Activated T-cell treated with anti-CD3 and anti-CD28 coated beads, Interleukin-2, amount 50 U/mL, for 48 hours (primary cell): ENCODE results near the gene PRSS16.
"Not testable (repeated sequence)": the region's sequence is repeated elsewhere in the genome, so short reads cannot be mapped to it uniquely, and the experiment has no call there.

ENCODE experiments used
- DNase-seq, 2 experiments: peaks; one replicate each; pipeline ENCODE4 v3.0.0-alpha.2; 2020

PRSS16 gene

DNA sequence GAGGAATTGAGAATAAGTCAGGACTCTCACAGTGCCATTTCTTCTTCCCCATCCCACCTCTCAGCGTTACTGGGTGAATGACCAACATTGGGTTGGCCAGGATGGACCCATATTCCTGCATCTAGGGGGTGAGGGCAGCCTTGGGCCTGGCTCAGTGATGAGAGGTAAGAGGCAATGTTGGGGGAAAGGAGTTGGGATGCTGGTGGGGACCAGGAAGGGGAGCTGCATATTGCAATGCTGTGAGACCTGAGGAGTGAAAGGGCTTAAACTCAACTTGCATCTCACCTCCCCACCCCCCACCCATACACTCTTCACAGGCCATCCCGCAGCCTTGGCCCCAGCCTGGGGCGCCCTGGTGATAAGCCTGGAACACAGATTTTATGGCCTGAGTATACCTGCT, 1.3 kb downstream of the PRSS16 start:
- no peak for DNase-seq

DNA sequence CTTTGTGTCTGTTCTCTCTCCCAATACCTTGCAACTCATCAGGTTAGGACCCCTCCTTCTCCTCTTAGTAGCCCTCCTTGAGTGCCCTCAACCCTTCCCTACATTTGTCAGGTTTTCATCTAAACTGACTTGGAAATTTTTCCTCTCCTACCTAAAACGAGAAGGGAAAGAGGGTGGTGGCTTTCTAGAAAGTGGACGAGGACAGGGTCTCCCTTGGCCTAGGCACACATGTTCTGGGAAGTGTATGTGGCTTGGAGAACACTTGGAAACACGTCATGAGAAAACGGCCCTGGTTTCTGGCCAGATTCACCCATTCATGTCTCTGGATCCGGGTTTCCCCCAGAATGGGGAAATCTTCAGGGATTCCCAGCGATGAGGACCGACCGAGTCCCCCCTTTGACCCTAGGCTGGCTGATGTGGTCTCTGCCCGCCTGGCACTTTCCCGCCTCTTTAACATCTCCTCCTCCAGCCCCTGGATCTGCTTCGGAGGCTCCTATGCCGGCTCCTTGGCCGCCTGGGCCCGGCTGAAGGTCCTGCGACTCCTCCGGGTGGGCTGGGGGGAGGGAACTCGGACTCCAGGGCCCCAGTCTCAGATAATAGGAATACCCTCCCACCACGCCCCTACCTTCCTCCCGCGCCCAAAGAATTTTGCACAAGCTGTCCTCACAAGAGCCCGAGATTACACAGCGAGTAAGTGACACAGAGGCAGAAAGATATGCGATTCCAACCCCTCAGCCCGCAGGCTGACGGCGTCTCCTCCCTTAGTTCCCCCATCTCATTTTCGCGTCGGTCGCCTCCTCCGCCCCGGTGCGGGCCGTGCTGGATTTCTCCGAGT, 3.0 kb downstream of the PRSS16 start:
- DNase-seq = no peak

DNA sequence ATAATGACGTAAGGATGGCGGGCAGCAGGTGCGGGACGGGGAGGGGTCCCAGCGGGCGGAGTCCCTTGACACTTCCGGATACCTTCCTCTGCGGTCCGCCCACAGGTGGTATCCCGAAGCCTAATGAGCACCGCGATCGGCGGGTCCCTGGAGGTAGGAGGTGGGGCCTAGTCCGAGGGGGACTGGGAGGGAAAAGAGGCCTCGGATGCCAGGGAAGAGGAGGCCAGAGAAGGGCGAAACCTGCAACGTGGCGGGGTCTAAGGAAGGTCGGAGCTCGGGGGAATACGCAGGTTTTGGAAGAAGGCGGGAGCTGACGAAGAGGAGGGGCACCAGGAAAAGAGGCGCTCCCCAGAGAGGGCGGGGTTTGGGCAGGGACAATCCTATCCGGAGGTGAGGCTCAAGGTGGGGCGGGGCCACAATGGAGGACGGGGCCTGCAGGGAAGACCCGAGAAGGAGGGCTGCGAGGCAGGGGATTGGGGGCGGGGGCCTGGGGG, 3.7 kb downstream of the PRSS16 start:
- peak; percentile 85 to 87 for DNase-seq

DNA sequence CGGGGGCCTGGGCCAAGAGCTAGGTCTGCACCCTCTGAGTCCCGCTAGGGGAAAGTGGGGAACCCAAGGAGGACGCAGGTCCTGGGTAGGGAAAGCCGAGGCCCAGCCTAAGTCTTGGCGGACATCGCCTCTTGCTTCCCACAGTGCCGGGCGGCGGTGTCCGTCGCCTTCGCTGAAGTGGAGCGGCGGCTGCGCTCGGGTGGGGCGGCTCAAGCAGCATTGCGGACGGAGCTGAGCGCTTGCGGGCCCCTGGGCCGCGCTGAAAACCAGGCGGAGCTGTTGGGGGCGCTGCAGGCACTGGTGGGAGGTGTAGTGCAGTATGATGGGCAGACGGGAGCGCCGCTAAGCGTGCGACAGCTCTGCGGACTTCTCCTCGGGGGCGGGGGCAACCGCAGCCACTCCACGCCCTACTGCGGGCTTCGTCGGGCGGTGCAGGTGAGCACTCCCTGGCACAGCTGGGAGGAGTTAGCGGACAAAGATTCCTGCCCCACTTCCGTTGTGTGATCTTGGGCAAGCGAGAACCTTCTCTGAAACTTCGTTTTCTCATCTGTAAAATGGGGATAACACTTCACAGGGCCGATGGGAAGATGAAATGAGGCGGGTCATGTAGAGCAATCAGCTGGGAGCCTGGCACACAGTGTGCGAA, 4.2 kb downstream of the PRSS16 start:
- peak; percentile 79 to 86 for DNase-seq

DNA sequence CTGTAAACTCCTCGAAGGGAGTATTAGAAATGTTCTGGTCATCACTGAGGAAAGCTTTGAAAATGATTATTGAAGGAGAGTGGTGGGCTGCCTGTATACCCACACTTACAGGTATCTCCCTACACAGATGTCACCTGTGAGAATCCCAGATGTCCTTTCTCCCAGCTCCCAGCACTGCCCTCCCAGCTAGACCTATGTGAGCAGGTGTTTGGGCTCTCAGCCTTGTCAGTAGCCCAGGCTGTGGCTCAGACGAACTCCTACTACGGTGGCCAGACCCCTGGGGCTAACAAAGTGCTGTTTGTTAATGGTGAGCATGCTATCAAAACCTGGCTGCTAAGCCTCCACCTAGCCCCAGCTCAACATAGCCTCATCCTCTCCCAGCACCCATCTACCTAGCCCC, 7.1 kb downstream of the PRSS16 start:
- DNase-seq = no peak

DNA sequence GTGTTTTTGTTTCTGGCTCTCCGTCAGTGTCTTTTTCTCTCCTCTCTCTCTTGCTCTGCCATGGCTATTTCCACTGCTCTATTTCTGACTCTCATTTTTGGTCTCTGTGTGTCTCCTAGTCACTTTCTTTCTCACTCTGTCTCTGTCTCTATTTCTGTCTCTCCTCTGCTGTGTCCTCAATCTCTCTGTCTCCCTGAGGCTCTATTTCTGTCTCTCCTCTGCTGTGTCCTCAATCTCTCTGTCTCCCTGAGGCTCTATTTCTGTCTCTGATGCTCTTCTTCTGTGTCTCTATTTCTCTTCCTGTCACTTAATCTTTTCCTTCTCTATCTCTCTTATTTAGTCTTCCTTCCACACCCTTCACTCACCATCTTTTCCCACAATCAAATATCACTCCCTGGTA, 8.4 kb downstream of the PRSS16 start:
- no peak for DNase-seq

DNA sequence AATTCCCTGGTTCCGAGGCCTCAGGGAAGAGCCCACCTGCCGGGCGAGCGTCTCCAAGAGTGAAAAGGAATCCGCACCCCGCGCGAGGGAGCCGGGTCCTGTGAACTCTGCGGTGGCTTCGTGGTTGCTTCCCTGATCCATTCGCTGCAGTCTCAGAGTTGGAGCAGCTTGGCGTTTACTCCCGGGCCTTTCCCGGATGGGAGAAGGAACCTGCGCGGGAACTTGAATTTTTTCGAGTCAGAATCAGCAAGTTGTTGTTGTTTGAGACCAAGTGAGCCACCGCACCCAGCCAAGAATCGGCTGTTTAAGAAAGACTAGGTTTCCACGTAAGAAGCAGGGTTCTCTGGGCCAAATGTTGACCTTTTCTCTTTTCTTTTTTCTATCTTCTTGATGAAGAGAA, 12.9 kb downstream of the PRSS16 start:
- DNase-seq = no peak

DNA sequence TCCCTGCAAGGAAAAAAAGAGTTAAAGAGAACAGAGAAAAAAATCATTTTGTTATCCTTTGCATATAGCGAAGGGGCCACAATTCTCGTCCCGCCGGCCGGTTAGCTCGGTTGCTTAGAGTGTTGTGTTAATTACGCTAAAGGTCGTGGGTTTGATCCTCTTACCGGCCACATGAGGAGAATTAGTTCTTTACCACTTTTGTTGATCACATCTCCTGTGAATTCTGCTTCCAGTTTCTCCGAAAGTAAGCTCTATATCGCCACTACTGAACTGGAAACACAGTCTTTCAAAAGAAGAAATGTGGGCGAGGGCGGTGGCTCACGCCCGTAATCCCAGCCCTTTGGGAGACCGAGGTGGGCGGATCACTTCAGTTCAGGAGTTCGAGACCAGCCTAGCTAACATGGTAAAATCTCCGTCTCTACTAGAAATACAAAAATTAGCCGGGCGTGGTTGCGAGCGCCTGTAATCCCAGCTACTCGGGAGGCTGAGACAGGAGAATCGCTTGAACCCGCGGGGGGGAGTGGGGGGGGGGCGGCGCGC, 13.4 kb downstream of the PRSS16 start:
- no peak for DNase-seq

DNA sequence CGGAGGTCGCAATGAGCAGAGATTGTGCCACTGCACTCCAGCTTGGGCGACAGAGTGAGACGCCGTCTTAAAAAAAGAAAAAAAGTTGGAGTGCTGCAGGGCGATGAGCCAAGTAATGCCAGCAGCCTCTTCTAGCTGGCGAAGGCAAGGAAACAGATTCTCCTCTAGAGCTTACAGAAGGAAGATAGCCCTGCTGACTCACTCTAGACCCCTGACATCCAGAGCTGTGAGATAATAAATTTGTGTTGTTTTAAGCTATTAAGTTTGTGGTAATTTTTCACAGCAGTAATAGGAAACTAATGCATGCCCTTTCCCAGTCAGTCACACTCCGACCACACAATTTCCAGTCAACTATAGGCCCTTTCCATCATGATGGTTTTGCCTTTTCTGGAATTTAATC, 16.4 kb downstream of the PRSS16 start:
- DNase-seq = no peak

DNA sequence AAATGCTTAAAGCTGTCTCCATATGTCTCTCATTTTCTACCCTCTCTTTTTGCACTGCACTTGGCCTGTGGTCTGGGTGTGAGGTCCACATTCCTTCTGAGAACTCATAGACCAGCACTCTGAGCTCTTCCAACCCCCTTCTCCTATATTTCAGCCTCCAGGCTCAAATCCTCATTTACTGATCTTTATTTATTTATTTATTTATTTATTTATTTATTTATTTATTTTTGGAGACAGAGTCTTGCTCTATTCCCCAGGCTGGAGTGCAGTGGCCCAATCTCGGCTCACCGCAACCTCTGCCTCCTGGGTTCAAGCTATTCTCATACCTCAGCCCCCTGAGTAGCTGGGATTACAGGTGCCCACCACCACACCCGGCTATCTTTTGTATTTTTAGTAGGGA, 19.5 kb downstream of the PRSS16 start:
- DNase-seq = not testable (repeated sequence)

DNA sequence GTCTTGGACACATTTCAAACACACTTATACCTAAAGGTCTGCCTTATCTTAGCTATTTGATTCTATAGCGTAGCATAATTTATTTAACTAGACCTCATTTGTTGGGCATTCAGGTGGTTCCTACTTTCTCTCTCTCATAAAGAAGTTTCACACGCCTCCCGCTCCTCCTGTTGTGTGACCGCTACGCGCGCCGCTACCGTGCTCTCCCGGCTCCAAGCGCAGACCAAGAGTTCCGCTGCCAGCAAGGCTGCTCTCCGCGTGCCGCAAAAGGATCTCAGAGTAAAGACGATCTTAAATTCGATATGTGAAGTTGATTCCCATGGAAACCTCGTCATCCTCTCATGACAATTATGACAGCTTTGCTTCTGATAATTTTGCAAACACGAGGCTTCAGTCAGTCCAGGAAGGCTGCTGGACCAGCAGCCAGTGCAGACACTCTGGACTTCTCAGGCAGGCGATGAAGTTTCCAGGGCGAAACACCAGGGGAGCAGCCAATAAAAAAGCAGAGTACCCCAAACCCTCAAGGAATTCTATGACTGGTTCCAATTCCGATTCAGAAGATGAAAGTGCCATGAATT, 20.4 kb downstream of the PRSS16 start:
- no peak for DNase-seq

DNA sequence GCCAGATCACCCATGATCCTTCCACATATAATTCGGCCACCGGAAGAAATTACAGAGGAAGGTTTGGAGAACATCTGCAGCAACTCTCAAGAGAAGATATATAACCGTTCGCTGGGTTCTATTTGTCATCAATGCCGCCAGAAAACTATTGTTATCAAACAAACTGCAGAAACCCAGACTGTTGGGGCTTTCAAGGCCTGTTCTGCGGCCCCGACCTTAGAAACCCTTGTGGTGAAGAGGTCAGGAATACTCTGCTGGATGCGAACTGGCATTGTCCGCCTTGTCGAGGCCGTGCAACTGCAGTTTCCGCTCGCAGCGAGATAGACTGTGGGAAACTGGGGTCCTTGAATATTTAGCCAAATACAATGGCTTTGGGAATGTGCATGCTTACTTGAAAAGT, 21.3 kb downstream of the PRSS16 start:
- DNase-seq = no peak

DNA sequence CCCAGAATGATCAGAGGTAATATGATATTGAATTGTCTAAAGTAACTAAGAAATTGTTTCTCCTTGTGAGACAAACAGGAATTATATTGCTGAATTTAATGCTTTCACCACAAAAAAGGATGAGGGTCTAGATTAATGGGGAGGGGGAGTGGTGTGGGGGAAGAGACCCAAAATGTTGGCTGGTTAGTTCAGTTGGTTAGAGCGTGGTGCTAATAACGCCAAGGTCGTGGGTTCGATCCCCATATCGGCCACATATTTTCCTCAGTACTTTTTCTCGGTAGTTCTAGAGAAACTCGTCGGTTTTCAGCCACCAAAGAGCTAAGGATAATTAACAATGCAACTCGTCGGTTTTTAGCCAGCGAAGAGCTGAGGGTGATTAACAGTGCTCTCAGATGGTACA, 26.3 kb downstream of the PRSS16 start:
- DNase-seq = no peak

DNA sequence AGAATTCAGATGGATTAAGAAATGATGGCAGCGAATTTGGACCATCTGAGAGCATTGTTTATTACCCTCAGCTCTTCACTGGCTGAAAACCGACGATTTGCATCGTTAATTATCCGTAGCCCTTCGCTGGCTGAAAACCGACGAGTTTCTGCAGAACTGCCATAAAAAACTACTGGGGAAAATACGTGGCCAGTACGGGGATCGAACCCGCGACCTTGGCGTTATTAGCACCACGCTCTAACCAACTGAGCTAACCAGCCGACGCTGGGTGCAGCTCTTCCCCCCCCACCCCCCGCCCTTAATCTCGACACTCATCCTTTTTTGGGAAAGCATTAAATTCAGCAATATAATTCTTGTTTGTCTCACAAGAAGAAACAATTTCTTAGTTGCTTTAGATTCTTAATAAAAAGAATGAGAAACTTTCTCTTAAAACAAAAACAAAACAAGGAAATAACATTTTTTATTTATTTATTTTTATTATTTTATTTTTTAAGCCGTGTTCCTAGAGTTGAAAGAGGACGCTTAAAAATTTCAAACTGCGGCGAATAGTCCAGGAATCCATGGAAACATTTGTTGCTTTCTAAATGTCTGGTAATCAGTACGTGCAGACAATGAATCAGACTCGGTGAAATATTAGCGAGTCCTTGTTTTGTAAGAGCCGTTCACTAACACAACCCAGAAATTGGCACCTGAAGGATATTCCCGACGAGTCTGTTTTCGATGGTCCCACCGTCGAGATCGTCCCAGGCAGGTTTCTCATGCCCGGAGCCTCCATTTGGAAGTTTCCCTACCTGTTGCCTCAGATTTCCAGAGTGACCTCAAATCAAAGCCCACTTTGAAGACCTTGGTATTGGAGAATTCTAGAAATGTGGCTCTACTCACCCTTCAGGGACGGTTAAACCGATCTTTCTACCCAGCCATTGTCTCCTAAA, 27.8 kb downstream of the PRSS16 start:
- peak; percentile 60 to 61 for DNase-seq

DNA sequence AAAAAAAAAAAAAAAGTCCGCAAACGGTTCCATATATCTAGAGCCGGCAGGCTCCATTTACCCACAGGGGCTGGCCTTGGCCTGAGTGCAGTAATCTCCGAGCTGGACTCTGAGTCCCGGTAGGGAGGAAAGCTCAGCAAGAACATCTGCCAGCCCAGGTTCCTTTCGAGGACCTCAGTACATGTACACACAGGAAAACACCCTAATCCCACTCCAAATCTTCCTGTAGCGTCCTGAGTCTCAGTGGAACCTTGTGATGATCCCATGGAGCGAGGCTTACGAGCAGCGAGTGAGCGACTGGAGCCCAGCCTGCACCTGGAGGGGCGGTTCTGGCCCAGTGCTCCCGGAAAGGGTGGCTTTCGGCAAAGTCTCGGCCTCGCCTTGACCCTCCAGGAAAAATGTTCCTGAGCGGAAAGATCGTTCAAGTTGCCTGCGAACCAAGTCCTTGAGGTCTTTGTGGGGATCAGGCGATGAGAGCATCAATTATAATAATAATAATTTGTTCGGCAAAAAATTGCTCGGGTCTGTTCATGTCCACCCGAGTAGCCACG, 32.1 kb downstream of the PRSS16 start:
- DNase-seq = no peak

DNA sequence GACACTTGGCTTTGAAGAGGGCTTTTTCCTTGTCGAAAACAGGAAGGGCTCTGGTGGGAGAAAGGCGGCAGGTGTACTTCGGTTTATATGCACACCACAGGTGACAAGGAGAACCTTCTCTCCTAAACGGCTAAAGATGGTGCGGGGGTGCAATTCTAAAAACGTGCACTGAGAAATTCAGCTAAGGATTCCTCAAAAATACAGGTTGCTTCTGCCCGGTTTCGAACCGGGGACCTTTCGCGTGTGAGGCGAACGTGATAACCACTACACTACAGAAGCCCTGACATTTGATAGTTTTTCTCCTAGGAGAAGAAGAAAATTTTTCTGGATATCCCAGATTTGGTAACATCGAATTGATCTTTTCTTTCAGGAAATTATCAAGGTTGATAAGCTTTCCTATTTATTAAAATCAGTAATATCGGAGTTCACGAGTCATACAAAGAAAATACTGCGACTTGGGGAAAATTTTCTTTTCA, 32.6 kb downstream of the PRSS16 start:
- DNase-seq = peak; percentile 65 to 67

DNA sequence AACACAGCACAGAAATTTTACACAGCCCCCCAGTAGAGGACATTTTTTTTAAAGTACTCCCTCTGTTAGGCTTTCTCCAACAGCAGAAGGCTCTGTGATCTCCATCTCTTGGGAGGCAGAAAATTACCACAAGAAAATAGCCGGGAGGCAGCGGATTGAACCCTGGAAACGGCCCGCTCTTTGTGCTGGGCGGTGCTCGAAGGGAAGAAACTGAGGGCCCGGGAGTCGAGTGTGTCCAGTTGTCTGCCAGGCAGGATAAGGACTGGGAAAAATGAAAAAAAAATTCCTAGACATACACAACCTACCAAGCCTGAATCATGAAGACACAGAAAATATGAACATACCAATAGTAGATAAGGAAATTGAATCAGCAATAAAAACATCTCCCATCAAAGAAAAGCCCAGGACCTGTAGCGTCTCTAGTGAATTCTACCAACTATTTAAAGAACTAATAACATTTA, 33.1 kb downstream of the PRSS16 start:
- no peak for DNase-seq

DNA sequence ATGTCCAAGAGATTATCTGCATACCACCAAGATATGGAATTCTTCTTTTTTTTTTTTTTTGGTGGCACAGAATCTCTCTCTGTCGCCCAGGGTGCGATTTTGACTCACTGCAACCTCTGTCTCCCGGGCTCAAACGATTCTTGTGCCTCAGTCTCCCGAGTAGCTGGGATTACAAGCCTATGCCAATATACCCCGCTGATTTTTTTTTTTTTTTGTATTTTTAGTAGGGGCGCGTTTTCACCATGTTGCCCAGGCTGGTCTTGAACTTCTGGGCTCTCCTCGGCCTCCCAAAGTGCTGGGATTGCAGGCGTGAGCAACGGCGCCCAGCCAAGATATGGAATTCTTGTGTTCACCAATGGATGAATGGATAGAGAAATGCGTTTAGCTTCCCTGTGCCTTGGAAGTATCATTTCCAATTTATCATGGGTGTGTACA, 33.6 kb downstream of the PRSS16 start:
- DNase-seq = no peak

DNA sequence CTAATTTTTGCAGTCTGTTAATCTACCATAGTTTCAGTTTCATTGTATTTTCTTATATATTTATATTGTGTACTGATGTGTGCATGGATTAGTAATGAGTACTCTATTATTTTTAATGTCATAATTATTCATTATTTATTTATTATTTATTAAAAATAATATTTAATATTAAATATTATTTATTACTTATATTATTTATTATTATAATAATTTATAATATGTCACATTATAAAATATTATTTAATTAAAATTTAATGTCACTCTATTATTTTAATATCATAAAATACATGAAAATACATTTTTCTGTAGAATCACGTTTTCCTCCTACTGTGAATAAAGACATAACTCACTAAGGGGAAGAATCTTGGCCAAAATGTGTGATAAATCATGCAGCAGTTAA, 34.1 kb downstream of the PRSS16 start:
- no peak for DNase-seq

DNA sequence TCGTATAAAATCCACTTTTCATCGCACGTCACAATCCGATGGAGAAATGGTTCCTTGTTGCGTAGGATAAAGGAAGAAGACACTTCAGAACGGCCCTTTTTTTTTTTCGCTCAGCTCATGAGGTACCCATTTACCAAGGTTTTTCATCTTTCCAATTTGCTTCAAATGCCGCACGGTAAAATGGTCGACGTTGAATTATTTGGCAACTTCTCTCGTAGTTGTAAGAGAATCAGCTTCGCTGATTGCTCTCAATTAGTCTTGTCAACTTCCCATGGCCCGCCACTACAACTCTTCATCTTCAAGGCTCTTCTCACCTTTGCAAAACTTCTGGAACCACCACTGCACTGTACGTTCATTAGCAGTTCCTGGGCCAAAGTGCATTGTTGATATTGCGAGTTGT, 35.8 kb downstream of the PRSS16 start:
- no peak for DNase-seq

DNA sequence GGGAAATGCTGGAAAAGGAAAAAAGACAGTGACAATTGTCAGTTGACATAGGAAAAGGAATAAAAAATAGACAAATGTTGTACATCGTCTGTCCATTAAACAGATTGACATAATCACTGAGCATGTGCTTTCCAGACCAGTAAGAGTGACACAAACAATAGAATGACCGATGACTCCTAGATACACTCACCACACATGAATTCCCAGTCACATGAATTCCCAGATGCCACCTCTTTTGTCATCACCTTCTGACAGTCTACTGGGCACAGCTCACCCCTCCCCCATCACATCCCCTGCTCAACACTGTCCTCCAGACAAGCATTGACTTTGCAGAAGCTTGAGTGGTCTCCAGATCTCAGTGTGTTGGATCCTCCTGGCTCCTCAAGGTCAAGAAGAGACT, 38.6 kb downstream of the PRSS16 start:
- no peak for DNase-seq

DNA sequence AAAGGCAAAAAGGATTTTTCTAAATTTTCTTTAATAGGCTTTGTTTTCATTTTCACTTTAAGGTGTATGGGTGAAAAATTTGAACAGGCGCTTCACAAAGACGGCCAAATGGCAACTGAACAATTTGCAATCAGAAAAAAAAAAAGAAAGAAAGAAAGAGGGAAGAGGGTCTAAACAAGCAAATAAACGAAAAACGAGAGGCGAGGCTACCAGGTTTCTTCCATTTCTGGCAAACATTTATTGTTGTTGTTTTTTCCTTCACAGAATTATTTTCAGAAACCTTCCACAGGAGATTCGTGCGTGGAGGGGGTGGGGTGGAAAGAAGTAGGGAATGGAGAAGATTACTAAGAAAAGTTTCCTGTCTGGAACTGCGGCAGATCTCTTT, 40.2 kb downstream of the PRSS16 start:
- DNase-seq = no peak
